Measurements from ENCODE around the gene ATP2B3.

Gene ATP2B3

GRCh38 chrX:153549807-153550206 is 32.4 kb downstream of the ATP2B3 start:
- Histone ChIP-seq H3K27ac (ENCODE audit: low read depth, low read length) (no peak overlapping the region), H3K9ac (ENCODE audit: low read length) (no peak overlapping the region), H3K4me3 (ENCODE audit: low read length) (no peak overlapping the region), H2BK5ac (ENCODE audit: low read length) (no peak overlapping the region), H3K36me3 (ENCODE audit: control insufficient read depth, insufficient read depth, low read length) (no peaks in the 10 kb centered on the region), H3K56ac (ENCODE audit: low read length) (no peak overlapping the region), H3K4me1 (ENCODE audit: control insufficient read depth, low read depth, low read length) (no peaks in the 10 kb centered on the region), H4K5ac (ENCODE audit: low read length) (no peak overlapping the region), H3K79me2 (ENCODE audit: control insufficient read depth, insufficient read depth, low read length) (no peaks in the 10 kb centered on the region), H3K23ac (ENCODE audit: low read length) (no peak overlapping the region), H2BK120ac (ENCODE audit: low read depth, low read length) (no peak overlapping the region), H3K4ac (ENCODE audit: low read depth, low read length) (no peak overlapping the region), H3K4me2 (ENCODE audit: low read length) (no peak overlapping the region), H2BK15ac (replicated peaks; ENCODE audit: low read depth) (no peak overlapping the region), H3K27me3 (ENCODE audit: insufficient read depth, low read length, poor library complexity) (no peaks in the 10 kb centered on the region), H4K8ac (ENCODE audit: low read depth, low read length) (no peak overlapping the region), H2AK5ac (ENCODE audit: low read length) (no peak overlapping the region), H3K18ac (ENCODE audit: low read length) (no peak overlapping the region), H3K79me1 (ENCODE audit: low read length) (no peaks in the 10 kb centered on the region)
- DNase-seq = no peak
- no CpG with 5 or more reads among the region's 16 CpGs for WGBS (ENCODE audit: extremely low coverage, insufficient coverage, low lambda C conversion rate)

GRCh38 chrX:153551135-153551534 is 33.7 kb downstream of the ATP2B3 start:
- no peak overlapping the region for H2BK120ac ChIP-seq (ENCODE audit: low read depth, low read length)
- H4K5ac ChIP-seq (ENCODE audit: low read length) = no peak overlapping the region
- H3K79me1 ChIP-seq (ENCODE audit: low read length) = no peaks in the 10 kb centered on the region
- no CpG with 5 or more reads among the region's 5 CpGs for WGBS (ENCODE audit: extremely low coverage, insufficient coverage, low lambda C conversion rate)
- no peak overlapping the region for H2BK15ac ChIP-seq (replicated peaks; ENCODE audit: low read depth)
- H2AK5ac ChIP-seq (ENCODE audit: low read length) = no peak overlapping the region
- H3K56ac ChIP-seq (ENCODE audit: low read length) = no peak overlapping the region
- H3K4me2 ChIP-seq (ENCODE audit: low read length) = no peak overlapping the region
- no peaks in the 10 kb centered on the region for H3K36me3 ChIP-seq (ENCODE audit: control insufficient read depth, insufficient read depth, low read length)
- no peaks in the 10 kb centered on the region for H3K79me2 ChIP-seq (ENCODE audit: control insufficient read depth, insufficient read depth, low read length)
- H3K9ac ChIP-seq (ENCODE audit: low read length) = no peak overlapping the region
- no peak for DNase-seq
- no peak overlapping the region for H2BK5ac ChIP-seq (ENCODE audit: low read length)
- no peak overlapping the region for H3K27ac ChIP-seq (ENCODE audit: low read depth, low read length)
- H3K4ac ChIP-seq (ENCODE audit: low read depth, low read length) = no peak overlapping the region
- H3K23ac ChIP-seq (ENCODE audit: low read length) = no peak overlapping the region
- H3K27me3 ChIP-seq (ENCODE audit: insufficient read depth, low read length, poor library complexity) = no peaks in the 10 kb centered on the region
- no peak overlapping the region for H3K4me3 ChIP-seq (ENCODE audit: low read length)
- no peak overlapping the region for H4K8ac ChIP-seq (ENCODE audit: low read depth, low read length)
- H3K4me1 ChIP-seq (ENCODE audit: control insufficient read depth, low read depth, low read length) = no peaks in the 10 kb centered on the region
- no peak overlapping the region for H3K18ac ChIP-seq (ENCODE audit: low read length)

GRCh38 chrX:153554519-153555167 is 37.2 kb downstream of the ATP2B3 start:
- Histone ChIP-seq H3K18ac (ENCODE audit: low read length) (no peak overlapping the region), H3K4ac (ENCODE audit: low read depth, low read length) (no peak overlapping the region), H2BK15ac (replicated peaks; ENCODE audit: low read depth) (no peak overlapping the region), H3K79me2 (ENCODE audit: control insufficient read depth, insufficient read depth, low read length) (no peaks in the 10 kb centered on the region), H3K4me1 (ENCODE audit: control insufficient read depth, low read depth, low read length) (no peaks in the 10 kb centered on the region), H3K9ac (ENCODE audit: low read length) (no peak overlapping the region), H3K23ac (ENCODE audit: low read length) (no peak overlapping the region), H4K5ac (ENCODE audit: low read length) (no peak overlapping the region), H3K56ac (ENCODE audit: low read length) (no peak overlapping the region), H3K27ac (ENCODE audit: low read depth, low read length) (no peak overlapping the region), H3K36me3 (ENCODE audit: control insufficient read depth, insufficient read depth, low read length) (no peaks in the 10 kb centered on the region), H2AK5ac (ENCODE audit: low read length) (no peak overlapping the region), H3K4me3 (ENCODE audit: low read length) (no peak overlapping the region), H4K8ac (ENCODE audit: low read depth, low read length) (no peak overlapping the region), H3K79me1 (ENCODE audit: low read length) (no peaks in the 10 kb centered on the region), H3K27me3 (ENCODE audit: insufficient read depth, low read length, poor library complexity) (no peaks in the 10 kb centered on the region), H3K4me2 (ENCODE audit: low read length) (no peak overlapping the region), H2BK5ac (ENCODE audit: low read length) (no peak overlapping the region), H2BK120ac (ENCODE audit: low read depth, low read length) (no peak overlapping the region)
- DNase-seq = peak; percentile 51
- no CpG with 5 or more reads among the region's 17 CpGs for WGBS (ENCODE audit: extremely low coverage, insufficient coverage, low lambda C conversion rate)

GRCh38 chrX:153556767-153557166 is 39.3 kb downstream of the ATP2B3 start:
- WGBS (ENCODE audit: extremely low coverage, insufficient coverage, low lambda C conversion rate) = no CpG with 5 or more reads among the region's 12 CpGs
- H3K18ac ChIP-seq (ENCODE audit: low read length) = no peak overlapping the region
- no peaks in the 10 kb centered on the region for H3K4me1 ChIP-seq (ENCODE audit: control insufficient read depth, low read depth, low read length)
- no peaks in the 10 kb centered on the region for H3K79me2 ChIP-seq (ENCODE audit: control insufficient read depth, insufficient read depth, low read length)
- no peak overlapping the region for H2AK5ac ChIP-seq (ENCODE audit: low read length)
- H2BK120ac ChIP-seq (ENCODE audit: low read depth, low read length) = no peak overlapping the region
- H2BK5ac ChIP-seq (ENCODE audit: low read length) = no peak overlapping the region
- H4K8ac ChIP-seq (ENCODE audit: low read depth, low read length) = no peak overlapping the region
- H3K23ac ChIP-seq (ENCODE audit: low read length) = no peak overlapping the region
- H3K56ac ChIP-seq (ENCODE audit: low read length) = no peak overlapping the region
- DNase-seq = no peak
- H3K27me3 ChIP-seq (ENCODE audit: insufficient read depth, low read length, poor library complexity) = no peaks in the 10 kb centered on the region
- H3K79me1 ChIP-seq (ENCODE audit: low read length) = no peaks in the 10 kb centered on the region
- no peaks in the 10 kb centered on the region for H3K36me3 ChIP-seq (ENCODE audit: control insufficient read depth, insufficient read depth, low read length)
- H2BK15ac ChIP-seq (replicated peaks; ENCODE audit: low read depth) = no peak overlapping the region
- H4K5ac ChIP-seq (ENCODE audit: low read length) = no peak overlapping the region
- no peak overlapping the region for H3K4ac ChIP-seq (ENCODE audit: low read depth, low read length)
- H3K4me3 ChIP-seq (ENCODE audit: low read length) = no peak overlapping the region
- no peak overlapping the region for H3K27ac ChIP-seq (ENCODE audit: low read depth, low read length)
- H3K4me2 ChIP-seq (ENCODE audit: low read length) = no peak overlapping the region
- no peak overlapping the region for H3K9ac ChIP-seq (ENCODE audit: low read length)

GRCh38 chrX:153557618-153558355 is 40.3 kb downstream of the ATP2B3 start:
- Histone ChIP-seq H4K5ac (ENCODE audit: low read length) (no peak overlapping the region), H2BK15ac (replicated peaks; ENCODE audit: low read depth) (no peak overlapping the region), H3K27me3 (ENCODE audit: insufficient read depth, low read length, poor library complexity) (no peaks in the 10 kb centered on the region), H2BK5ac (ENCODE audit: low read length) (no peak overlapping the region), H3K79me2 (ENCODE audit: control insufficient read depth, insufficient read depth, low read length) (no peaks in the 10 kb centered on the region), H3K4ac (ENCODE audit: low read depth, low read length) (no peak overlapping the region), H3K79me1 (ENCODE audit: low read length) (no peaks in the 10 kb centered on the region), H3K56ac (ENCODE audit: low read length) (no peak overlapping the region), H3K4me3 (ENCODE audit: low read length) (no peak overlapping the region), H3K27ac (ENCODE audit: low read depth, low read length) (no peak overlapping the region), H3K18ac (ENCODE audit: low read length) (no peak overlapping the region), H3K36me3 (ENCODE audit: control insufficient read depth, insufficient read depth, low read length) (no peaks in the 10 kb centered on the region), H3K4me2 (ENCODE audit: low read length) (no peak overlapping the region), H3K4me1 (ENCODE audit: control insufficient read depth, low read depth, low read length) (no peaks in the 10 kb centered on the region), H2AK5ac (ENCODE audit: low read length) (no peak overlapping the region), H3K23ac (ENCODE audit: low read length) (no peak overlapping the region), H4K8ac (ENCODE audit: low read depth, low read length) (no peak overlapping the region), H2BK120ac (ENCODE audit: low read depth, low read length) (no peak overlapping the region), H3K9ac (ENCODE audit: low read length) (no peak overlapping the region)
- DNase-seq = no peak
- no CpG with 5 or more reads among the region's 19 CpGs for WGBS (ENCODE audit: extremely low coverage, insufficient coverage, low lambda C conversion rate)
